Measurements from ENCODE around the gene GPR62. TPM values are rescaled to one million over a fixed set of nuclear protein-coding genes. Genes with fewer than 3 reads are reported as not detected.
A peak's percentile ranks its signal among the peaks of the same experiment; 100 is the strongest.

The GPR62 gene
- total and polyA plus RNA-seq, 2 of the 8 experiments (the other 6 are each of a cell fraction or from before 2014, with no cell fraction given), result 0.22 to 0.29 TPM

GRCh38 chr3:52005571-52005986 lies 50.4 kb downstream of the GPR62 start:
- Histone ChIP-seq H3K23ac (ENCODE audit: insufficient read length) (no peak overlapping the region), H3K79me2 (ENCODE audit: control insufficient read depth in 1 of 2, insufficient read depth in 2 of 2, low read length in 2 of 2) (no peaks in the 10 kb centered on the region), H2BK12ac (ENCODE audit: low read depth, low read length) (peak overlapping the region; percentile 94; the same call in 1 of the 2 replicates), H3K9ac (replicated peaks in 1 of 4; ENCODE audit: extremely low read depth in 1 of 4, low read depth in 3 of 4, low read length in 3 of 4) (no peak overlapping the region), H2BK20ac (ENCODE audit: low read length) (peak overlapping the region; percentile 93; the same call in 1 of the 2 replicates), H3K4me1 (replicated peaks in 1 of 4; ENCODE audit: control insufficient read depth in 3 of 4, insufficient read depth in 4 of 4, low read length in 3 of 4) (peaks cover 8 to 48% (median 34%) of the 10 kb centered on the region in 4 experiments), H3K4me2 (ENCODE audit: insufficient read depth in 1 of 2, low read depth in 2 of 2, low read length in 2 of 2) (peak overlapping the region; percentile 67 to 73), H3K14ac (ENCODE audit: insufficient read length) (no peak overlapping the region), H3K36me3 (ENCODE audit: control insufficient read depth in 2 of 4, insufficient read depth in 4 of 4, low read length in 3 of 4) (no peaks in the 10 kb centered on the region), H3K18ac (ENCODE audit: extremely low read depth, low read length) (peak overlapping the region; percentile 98), H3K9me3 (ENCODE audit: insufficient read depth in 2 of 2, low read depth in 1 of 2, low read length in 1 of 2) (no peaks in the 10 kb centered on the region), H3K79me1 (ENCODE audit: low read depth, low read length) (no peaks in the 10 kb centered on the region), H4K8ac (ENCODE audit: extremely low read depth, insufficient read depth, low read length) (no peak overlapping the region), H4K20me1 (replicated peaks in 1 of 2; ENCODE audit: control insufficient read depth in 1 of 2, insufficient read depth in 2 of 2, low read length in 2 of 2) (no peaks in the 10 kb centered on the region), H3K4me3 (ENCODE audit: extremely low read depth in 1 of 4, insufficient read depth in 2 of 4, low read depth in 3 of 4, low read length in 4 of 4) (peak overlapping the region in 3 of 4 experiments; percentile 17 to 39 (median 17); a peak in 5 of 8 replicates), H3K56ac (replicated peaks; ENCODE audit: insufficient read length, low read depth, low read length) (peak overlapping the region; percentile 22), H3K27ac (ENCODE audit: low read depth, low read length) (no peak overlapping the region), H2AK5ac (ENCODE audit: low read depth, low read length) (no peak overlapping the region), H4K5ac (ENCODE audit: insufficient read length, low read depth, low read length) (peak overlapping the region; percentile 8), H4K91ac (replicated peaks; ENCODE audit: insufficient read length, low read length) (peak overlapping the region; percentile 89), H3K23me2 (ENCODE audit: low read depth, low read length) (peaks cover 5% of the 10 kb centered on the region; the same call in 1 of the 2 replicates), H3K27me3 (replicated peaks in 1 of 4; ENCODE audit: control insufficient read depth in 3 of 4, extremely low read depth in 1 of 4, insufficient read depth in 3 of 4, low read length in 3 of 4) (no peaks in the 10 kb centered on the region; a peak in 2 of 7 replicates), H3K4ac (replicated peaks; ENCODE audit: insufficient read length, low read depth, low read length) (peak overlapping the region; percentile 91), H2BK15ac (ENCODE audit: low read length) (peak overlapping the region; percentile 92; the same call in 1 of the 2 replicates), H2BK5ac (ENCODE audit: low read depth, low read length) (peak overlapping the region; percentile 85), H2AFZ (ENCODE audit: low read length) (peak overlapping the region; percentile 15; the same call in 1 of the 2 replicates), H2BK120ac (replicated peaks; ENCODE audit: low read depth, low read length) (no peak overlapping the region)
- CTCF ChIA-PET (ENCODE audit: partially characterized antibody), result interaction anchor here (0.6 to 24.7 kb wide), 17 partner anchors 12 to 1474 kb away, joined by 3 to 984 read pairs (median 4); partner anchors contain the start of gene DUSP7
- DNase-seq (ENCODE audit: low read depth in 1 of 2, low spot score in 2 of 2) (peak in 1 of 2 experiments; percentile 75), FAIRE-seq (no peak)
- WGBS, 2 experiments (ENCODE audit: extremely low coverage in 1 of 2, insufficient coverage in 1 of 2, insufficient read length in 1 of 2, insufficient replicate concordance in 2 of 2, low coverage in 1 of 2, low lambda C conversion rate in 2 of 2, missing lambda C conversion rate in 1 of 2), result 22% methylated on average over 14 of the region's 15 CpGs; no CpG with 5 or more reads in 1 of the 2 experiments
- POLR2A ChIA-PET (ENCODE audit: partially characterized antibody), result interaction anchor here (0.8 to 7.2 kb wide), 8 partner anchors 10 to 114 kb away, joined by 3 to 95 read pairs (median 4); partner anchors contain the start of genes ACY1, DUSP7 and RPL29
- TF ChIP-seq EZH2 (IDR thresholded peaks at IDR 0.05; ENCODE audit: low read depth, low read length, severe bottlenecking) (no peak), TEAD4 (IDR thresholded peaks at IDR 0.05; ENCODE audit: low read depth, low read length) (peak; percentile 32; the same call in 1 of the 2 replicates)

All from H1 (cell line).